HUES6 (cell line): ENCODE results near the gene PRIMA1.

ENCODE experiments used
- H3K27ac ChIP-seq: 2 replicates; pipeline ENCODE4 v1.7.0; 2013; ENCODE audit warnings: low read depth, mild to moderate bottlenecking, low read length, inconsistent platforms
- H3K27me3 ChIP-seq: 2 replicates; pipeline ENCODE4 v1.6.1; 2013; ENCODE audit warnings: low read length; ENCODE audit not compliant: control insufficient read depth, insufficient read depth
- H3K36me3 ChIP-seq: 2 replicates; pipeline ENCODE4 v1.6.1; 2013; ENCODE audit warnings: low read length; ENCODE audit not compliant: control insufficient read depth, insufficient read depth
- H3K4me1 ChIP-seq: 2 replicates; pipeline ENCODE4 v1.6.1; 2013; ENCODE audit warnings: low read length; ENCODE audit not compliant: control insufficient read depth, insufficient read depth
- H3K4me3 ChIP-seq: 2 replicates; pipeline ENCODE4 v1.5.1; 2013; ENCODE audit warnings: low read depth, low read length
- H3K9ac ChIP-seq: one replicate; pipeline ENCODE4 v1.6.1; 2013; ENCODE audit warnings: mild to moderate bottlenecking, low read length
- H3K9me3 ChIP-seq: 2 replicates; pipeline ENCODE4 v1.6.1; 2013; ENCODE audit warnings: low read depth, low read length; ENCODE audit not compliant: control insufficient read depth, insufficient read depth

The PRIMA1 gene

DNA sequence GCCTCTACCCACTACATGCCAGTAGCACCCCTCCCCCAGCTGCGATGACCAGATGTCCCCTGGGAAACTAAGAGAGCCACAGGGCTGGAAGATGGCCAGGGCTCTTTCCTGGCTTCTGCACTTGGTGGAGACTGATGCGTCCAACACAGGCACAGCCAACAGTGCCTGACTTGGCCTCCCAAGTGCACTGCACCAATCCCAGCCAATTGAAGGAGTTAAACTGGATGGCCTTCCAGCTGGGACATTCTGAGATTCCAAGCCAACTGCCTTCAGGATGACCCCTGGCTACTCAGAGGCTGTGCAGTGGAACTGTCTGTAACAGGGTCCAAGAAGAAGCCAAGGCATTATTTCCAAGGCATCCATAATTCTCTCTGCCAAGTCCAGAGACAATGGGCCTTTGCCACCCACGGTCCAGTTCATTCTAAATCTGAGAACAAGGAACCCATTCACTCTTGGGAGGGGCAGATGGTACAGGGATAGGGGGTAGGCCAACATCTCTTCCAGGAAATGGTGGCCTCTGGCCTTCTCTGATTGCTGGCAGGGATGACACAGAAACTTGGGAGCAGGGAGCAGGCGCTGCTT, 35.2 kb downstream of the PRIMA1 start:
- no peaks in the 10 kb centered on the region for H3K27me3 ChIP-seq
- no peak overlapping the region for H3K4me3 ChIP-seq
- no peak overlapping the region for H3K9ac ChIP-seq

DNA sequence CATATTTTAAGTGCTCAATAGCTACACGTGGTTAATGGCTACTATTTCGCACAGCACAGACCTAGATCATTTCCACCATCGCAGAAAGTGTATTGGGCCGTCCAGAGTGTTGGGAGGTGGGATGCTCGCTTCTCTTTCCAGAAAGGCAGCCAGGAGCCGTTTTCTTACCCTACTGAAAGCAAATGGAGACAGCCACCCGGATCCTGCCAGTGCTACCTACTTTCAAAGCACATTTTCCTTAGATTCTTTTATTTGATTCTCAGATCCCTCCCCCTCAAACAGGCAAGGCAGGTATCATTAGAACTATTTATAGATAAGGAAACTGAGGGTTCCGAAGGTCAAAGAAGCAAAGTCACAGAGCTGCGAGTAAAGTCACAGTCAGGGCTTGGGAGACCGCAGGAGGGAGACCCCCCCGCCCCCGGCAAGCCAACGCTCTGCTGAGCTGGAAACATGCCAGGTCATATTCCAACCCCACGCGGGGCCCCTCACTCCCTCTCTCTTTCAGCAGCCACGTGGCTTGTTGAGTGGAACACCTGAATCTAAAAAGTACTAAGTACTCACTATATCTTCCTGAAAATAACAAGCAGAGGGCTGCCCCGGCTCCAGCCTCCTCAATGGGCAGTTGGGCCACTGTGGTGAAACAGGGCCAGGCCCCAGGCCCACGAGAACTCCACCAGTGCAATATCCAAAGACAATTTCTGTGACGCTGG, 36.2 kb downstream of the PRIMA1 start:
- Histone ChIP-seq H3K27me3 (no peaks in the 10 kb centered on the region), H3K4me1 (peaks cover 15% of the 10 kb centered on the region; the same call in 1 of the 2 replicates), H3K27ac (peak overlapping the region; percentile 29; the same call in 1 of the 2 replicates), H3K4me3 (no peak overlapping the region), H3K9ac (no peak overlapping the region), H3K9me3 (no peaks in the 10 kb centered on the region), H3K36me3 (no peaks in the 10 kb centered on the region)

More for the DNA sequence above, 35.2 kb downstream of the PRIMA1 start:
- Histone ChIP-seq H3K9me3 (no peaks in the 10 kb centered on the region), H3K27ac (no peak overlapping the region), H3K4me1 (peaks cover 10% of the 10 kb centered on the region; the same call in 1 of the 2 replicates), H3K36me3 (no peaks in the 10 kb centered on the region)

DNA sequence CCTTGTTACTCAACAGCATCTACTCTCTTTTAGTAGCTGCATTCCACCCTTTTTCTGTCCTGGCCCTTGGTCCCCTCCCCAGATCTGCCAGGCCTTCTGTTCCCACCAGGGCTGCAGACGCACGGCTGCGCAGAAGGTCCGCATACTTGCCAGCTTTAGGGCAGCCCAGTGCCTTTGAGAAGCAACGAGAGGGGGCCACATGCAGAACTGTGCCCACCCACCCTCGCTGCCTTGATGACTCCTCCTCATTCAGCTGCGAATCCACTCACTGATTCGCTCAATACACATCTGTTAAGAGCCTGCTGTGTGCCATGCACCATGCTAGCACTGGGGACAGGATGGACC, 39.2 kb downstream of the PRIMA1 start:
- Histone ChIP-seq H3K9ac (no peak overlapping the region), H3K36me3 (no peaks in the 10 kb centered on the region), H3K27ac (no peak overlapping the region), H3K4me3 (no peak overlapping the region), H3K9me3 (no peaks in the 10 kb centered on the region), H3K27me3 (no peaks in the 10 kb centered on the region), H3K4me1 (peaks cover 38% of the 10 kb centered on the region)

DNA sequence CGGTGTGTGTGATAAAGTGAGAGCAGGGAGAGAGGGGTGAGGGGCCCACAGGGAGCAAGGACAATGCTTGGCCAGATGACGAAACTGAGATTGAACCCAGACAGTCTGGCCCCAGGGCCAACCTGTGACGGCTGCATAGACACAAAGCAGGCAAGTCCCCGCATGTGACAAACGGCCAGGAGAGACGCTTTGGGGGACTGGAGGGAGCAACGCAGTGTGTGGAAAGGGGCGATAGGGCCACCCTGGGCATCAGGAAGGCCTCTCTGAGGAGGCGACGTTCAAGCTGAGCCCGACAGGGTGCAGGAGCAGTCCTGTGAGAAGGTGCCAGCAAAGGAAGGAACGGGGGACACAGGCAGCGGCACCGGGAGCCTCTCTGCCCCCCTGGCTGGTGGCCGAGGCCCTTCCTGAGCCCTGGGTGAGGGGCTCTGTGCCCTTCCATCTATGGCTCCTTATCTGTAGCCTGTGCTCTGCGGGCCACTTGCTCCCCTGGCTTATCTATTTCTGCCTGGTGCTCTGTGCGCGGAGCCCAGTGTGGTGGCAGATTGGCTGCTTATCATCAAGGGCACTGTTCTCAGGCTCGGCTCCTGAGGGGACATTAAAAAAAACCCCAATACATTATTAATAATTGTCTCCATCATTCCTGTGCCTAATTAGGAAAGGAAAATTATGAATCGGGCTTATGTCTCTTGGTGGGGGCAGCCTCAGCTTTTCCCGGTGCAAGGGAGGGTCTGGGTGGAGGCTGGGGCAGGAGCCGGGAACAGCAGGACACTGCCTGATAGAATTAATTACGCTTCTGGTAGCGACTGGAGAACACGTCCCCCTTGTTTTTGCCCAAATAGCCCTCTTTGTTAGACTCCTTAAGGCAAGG, 39.8 kb downstream of the PRIMA1 start:
- Histone ChIP-seq H3K9me3 (no peaks in the 10 kb centered on the region), H3K4me3 (no peak overlapping the region), H3K4me1 (peaks cover 38% of the 10 kb centered on the region), H3K36me3 (no peaks in the 10 kb centered on the region), H3K27me3 (no peaks in the 10 kb centered on the region), H3K27ac (no peak overlapping the region), H3K9ac (peak overlapping the region; percentile 10)

DNA sequence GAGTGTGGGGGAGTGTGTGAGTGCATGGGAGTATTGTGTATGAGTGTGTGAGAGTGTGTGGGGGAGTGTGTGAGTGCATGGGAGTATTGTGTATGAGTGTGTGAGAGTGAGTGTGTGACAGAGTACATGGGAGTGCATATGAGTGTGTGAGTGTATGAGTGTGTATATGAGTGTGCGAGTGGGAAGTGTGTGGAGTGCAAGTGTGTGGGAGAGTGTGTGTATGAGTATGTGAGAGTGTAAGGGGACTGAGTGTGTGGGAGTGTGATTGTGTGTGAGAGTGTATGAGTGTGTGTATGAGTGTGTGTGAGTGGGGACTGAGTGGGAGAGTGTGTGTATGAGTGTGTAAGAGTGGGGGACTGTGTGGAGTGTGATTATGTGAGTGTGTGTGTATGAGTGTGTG, 40.7 kb downstream of the PRIMA1 start:
- H3K4me3 ChIP-seq: no peak overlapping the region
- H3K9ac ChIP-seq: no peak overlapping the region
- no peak overlapping the region for H3K27ac ChIP-seq
- no peaks in the 10 kb centered on the region for H3K36me3 ChIP-seq
- H3K4me1 ChIP-seq: peaks cover 38% of the 10 kb centered on the region
- H3K27me3 ChIP-seq: no peaks in the 10 kb centered on the region
- no peaks in the 10 kb centered on the region for H3K9me3 ChIP-seq

DNA sequence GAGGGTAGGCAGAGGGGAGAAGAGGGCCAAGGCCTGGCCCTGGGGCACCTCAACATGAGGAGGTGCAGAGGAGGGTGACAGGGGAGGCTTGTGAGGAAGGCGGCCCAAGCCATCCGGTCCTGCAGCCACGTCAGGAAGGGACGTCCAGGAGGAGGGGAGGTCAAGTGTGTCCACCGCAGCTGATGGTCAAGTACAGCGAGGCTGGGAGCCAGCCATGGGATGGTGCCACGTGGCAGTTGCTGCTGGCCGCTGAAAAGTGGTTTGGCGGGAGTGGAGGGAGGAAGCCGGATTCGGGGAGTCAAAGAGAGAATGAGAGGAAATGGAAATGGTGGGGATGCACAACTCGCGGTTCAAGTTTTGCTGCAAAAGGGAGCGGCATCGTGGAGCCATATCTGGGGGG, 41.2 kb downstream of the PRIMA1 start:
- Histone ChIP-seq H3K4me3 (no peak overlapping the region), H3K9ac (no peak overlapping the region), H3K27me3 (no peaks in the 10 kb centered on the region), H3K27ac (no peak overlapping the region), H3K4me1 (peaks cover 38% of the 10 kb centered on the region), H3K9me3 (no peaks in the 10 kb centered on the region), H3K36me3 (no peaks in the 10 kb centered on the region)

DNA sequence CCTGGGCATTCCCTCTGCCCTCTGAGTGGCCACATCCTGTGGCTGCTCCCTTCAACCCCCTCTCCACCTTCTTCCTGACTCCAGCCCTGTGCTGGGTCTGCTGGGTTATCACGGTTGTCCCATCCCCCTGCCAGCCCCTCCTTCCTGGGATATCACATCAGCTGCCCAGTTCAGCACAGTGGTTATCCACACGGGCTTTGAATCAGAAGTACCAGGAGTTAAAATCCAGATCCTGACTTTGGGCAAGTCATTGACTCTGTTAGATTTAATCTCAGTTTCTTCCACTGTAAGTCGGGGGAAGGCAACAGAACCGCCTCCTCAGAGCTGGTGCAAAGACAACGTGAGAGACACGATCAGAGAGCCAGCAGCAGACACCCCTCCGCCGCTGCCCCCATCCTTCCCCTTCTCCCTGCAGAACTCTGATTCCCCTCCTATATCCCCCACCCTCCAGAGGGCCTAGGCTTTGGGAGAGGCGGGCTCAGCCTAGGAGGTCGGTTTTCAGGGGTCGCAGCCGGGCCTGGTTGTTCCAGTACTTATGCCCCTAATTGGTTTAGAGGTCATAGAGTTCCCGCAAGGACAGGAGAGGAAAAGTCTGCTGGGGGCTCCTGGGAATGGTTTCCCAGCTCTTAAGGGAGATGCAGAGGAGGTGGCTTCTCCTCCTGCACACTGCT, 42.5 kb downstream of the PRIMA1 start:
- H3K4me1 ChIP-seq: peaks cover 38% of the 10 kb centered on the region

DNA sequence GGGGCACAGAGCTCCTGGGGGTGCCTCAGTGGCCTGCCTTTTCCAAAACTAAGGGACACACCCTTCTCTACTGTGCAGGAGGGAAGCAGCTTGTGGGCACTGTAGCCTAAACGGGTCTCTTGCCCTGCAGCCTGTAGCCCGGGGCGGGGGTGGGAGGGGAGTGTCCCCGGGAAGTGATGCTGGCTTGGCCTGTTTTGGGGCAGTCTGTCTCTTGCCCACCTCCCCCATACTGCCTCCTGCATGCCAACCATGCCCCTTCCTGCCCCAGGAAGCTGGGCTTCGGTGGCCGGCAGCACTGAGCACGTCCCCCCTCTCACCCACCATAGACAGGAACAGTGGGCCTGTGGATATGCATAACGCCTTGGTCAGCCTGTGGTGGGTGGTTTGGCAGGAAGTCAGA, 43.4 kb downstream of the PRIMA1 start:
- Histone ChIP-seq H3K27me3 (no peaks in the 10 kb centered on the region), H3K9ac (no peak overlapping the region), H3K4me3 (no peak overlapping the region), H3K27ac (peak overlapping the region; percentile 26; the same call in 1 of the 2 replicates), H3K4me1 (peaks cover 38% of the 10 kb centered on the region), H3K9me3 (no peaks in the 10 kb centered on the region), H3K36me3 (no peaks in the 10 kb centered on the region)

More for the DNA sequence above, 42.5 kb downstream of the PRIMA1 start:
- H3K9me3 ChIP-seq: no peaks in the 10 kb centered on the region
- H3K4me3 ChIP-seq: no peak overlapping the region
- peak overlapping the region; percentile 26; the same call in 1 of the 2 replicates for H3K27ac ChIP-seq
- no peak overlapping the region for H3K9ac ChIP-seq
- no peaks in the 10 kb centered on the region for H3K27me3 ChIP-seq
- H3K36me3 ChIP-seq: no peaks in the 10 kb centered on the region

DNA sequence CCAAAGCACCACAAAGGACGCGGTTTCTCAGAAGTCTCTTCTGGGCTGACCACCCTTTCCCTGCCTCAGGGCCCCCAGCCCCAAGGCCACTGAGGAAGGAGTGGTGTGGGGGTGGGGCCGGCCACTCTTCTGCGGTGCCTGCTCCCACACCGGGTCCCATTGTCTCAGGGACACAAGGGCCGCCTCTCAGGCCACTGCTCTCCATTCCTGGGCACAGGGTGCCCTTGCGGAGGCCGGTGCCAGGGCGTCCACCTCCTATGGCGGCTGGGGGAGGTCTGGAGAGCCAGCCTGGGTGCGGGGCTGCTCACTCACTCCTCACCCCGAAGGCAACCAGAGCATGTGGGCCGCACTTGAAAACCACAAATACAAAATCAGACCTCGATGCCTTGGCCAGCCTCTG, 44.1 kb downstream of the PRIMA1 start:
- Histone ChIP-seq H3K4me1 (peaks cover 38% of the 10 kb centered on the region), H3K4me3 (no peak overlapping the region), H3K9me3 (no peaks in the 10 kb centered on the region), H3K36me3 (no peaks in the 10 kb centered on the region), H3K27ac (no peak overlapping the region), H3K9ac (no peak overlapping the region), H3K27me3 (no peaks in the 10 kb centered on the region)

DNA sequence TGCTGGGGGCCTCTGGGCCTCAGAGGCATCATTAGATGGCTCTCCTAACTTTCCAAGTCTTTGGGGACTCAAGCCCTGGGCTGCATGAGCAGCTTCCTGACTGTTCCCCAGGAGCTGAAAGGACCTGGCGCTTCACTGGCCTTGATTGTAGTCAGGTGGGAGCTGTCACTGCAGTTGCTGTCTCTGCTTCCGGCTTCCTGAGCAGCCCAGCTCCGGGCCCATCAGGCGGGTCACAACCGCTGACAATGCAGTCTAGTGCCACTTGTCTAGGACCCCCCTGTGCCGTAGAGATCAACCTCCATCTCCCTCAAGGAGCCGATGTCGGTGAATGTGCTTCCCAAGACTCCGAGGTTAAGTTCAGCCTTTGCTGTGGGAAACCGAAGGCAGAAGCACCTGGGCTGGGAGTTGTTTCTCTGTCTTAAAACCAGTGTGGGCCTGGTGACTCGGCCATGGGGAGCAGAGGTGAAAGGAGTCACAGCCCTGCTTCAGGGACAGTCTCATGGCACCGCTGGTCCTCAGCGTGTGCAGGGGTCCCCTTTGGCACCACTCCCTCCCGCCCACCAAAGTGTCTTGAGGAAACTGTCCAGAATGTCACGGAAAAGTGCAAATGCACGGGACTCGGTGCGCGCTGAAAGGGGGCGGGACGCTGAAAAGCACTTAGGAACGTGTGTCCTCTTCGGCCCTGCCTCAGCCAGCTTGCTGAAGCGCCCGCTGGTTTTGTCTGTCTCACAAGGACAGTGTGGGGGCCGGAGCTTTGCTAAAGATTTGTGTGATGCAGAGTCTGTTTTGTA, 44.8 kb downstream of the PRIMA1 start:
- Histone ChIP-seq H3K4me3 (no peak overlapping the region), H3K4me1 (peaks cover 31% of the 10 kb centered on the region), H3K9ac (no peak overlapping the region), H3K27ac (no peak overlapping the region), H3K9me3 (no peaks in the 10 kb centered on the region), H3K36me3 (no peaks in the 10 kb centered on the region), H3K27me3 (no peaks in the 10 kb centered on the region)
